Inflammatory macrophage (primary cell): ENCODE measurements around the gene DNMT1.
"Not testable (repeated sequence)": the region's sequence is repeated elsewhere in the genome, so short reads cannot be mapped to it uniquely, and the experiment has no call there.

Experiments used
- DNase-seq, 2 donors: peaks; one replicate each; pipeline ENCODE4 v3.0.0-alpha.2; 2020 to 2022

The DNMT1 gene

DNA sequence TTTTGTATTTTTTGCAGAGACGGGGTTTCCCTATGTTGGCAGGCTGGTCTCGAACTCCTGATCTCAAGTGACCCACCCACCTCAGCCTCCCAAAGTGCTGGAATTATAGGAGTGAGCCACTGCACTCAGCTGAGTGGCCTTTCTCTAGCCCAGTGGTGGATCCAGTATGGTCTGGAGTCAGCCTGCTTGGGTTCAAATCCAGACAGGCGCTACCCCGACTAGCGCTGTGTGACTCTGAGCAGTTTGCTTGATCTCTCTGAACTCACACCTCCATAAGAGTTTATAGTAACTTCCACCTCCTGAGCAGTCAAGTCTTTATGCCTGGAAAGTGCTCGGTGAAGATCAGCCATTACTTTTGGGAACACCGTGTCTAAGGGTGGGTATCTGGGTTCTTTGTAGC is 25.9 kb upstream of the DNMT1 start:
- DNase-seq, result no peak

- DNase-seq, result peak; percentile 47 to 54
Measured at GRCh38 chr19:10219678-10220077, 24.9 kb upstream of the DNMT1 start.

GRCh38 chr19:10217085-10217484 is 22.3 kb upstream of the DNMT1 start:
- DNase-seq, result no peak

DNA sequence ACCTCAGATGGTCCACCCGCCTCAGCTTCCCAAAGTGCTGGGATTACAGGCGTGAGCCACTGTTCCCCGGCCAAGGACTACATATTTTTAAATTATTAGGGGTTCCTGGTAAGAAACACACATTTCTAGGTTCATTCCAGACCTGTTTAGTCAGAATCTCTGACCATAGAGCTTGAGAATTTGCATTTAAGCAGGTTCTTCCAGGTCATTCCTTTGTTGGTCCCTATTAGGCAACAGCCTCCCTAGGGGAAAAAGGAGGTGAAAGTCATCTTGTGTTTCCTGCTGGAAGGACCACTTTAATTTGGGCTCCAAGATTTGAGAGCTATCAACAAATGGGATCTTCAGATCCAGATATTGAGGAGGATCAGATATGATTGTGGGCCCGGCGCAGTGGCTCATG is 20.0 kb upstream of the DNMT1 start:
- DNase-seq, result no peak

- DNase-seq, result no peak
Measured at GRCh38 chr19:10211691-10212090, 16.9 kb upstream of the DNMT1 start.

GRCh38 chr19:10211061-10211460 is 16.3 kb upstream of the DNMT1 start:
- DNase-seq, result peak; percentile 88 to 92

- peak; percentile 93 to 95 for DNase-seq
Measured at GRCh38 chr19:10209315-10209714, 14.6 kb upstream of the DNMT1 start.

DNA sequence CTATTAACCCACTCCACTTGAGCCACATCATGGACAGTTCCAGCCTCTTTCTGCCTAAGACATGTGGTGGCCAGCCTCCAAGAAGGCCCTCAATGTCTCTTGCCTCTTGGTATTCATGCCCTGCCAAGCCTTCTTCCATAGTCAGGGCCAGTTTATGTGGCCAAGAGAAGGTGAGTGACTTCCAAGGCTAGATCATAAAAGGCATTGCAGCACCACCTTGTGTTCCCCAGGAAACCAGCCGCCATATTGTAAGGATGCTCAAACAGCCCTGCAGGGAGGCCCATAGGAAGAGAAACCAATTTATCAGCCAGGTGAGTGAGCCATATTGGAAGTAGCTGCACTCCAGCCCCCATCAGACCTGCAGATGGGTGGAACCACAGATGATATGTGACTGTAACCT is 12.3 kb upstream of the DNMT1 start:
- DNase-seq, result no peak

- peak; percentile 19 to 77 for DNase-seq
Measured at GRCh38 chr19:10206226-10206885, 11.6 kb upstream of the DNMT1 start.

DNA sequence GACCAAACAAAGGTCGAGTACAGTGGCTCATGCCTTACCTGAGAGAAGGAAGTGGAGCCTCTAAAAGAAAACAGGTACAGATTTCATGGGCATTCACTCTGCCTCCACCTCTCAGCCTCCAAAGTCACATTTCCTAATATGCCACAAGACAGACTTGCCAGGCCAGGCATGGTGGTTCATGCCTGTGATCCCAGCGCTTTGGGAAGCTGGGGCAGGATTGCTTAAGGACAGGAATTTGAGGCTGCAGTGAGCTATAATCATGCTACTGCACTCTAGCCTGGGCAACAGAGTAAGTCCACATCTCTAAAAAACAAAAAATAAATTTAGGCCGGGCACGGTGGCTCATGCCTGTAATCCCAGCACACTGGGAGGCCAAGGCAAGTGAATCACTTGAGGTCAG is 10.9 kb upstream of the DNMT1 start:
- no peak for DNase-seq

GRCh38 chr19:10203686-10204085 is 8.9 kb upstream of the DNMT1 start:
- DNase-seq, result no peak

DNA sequence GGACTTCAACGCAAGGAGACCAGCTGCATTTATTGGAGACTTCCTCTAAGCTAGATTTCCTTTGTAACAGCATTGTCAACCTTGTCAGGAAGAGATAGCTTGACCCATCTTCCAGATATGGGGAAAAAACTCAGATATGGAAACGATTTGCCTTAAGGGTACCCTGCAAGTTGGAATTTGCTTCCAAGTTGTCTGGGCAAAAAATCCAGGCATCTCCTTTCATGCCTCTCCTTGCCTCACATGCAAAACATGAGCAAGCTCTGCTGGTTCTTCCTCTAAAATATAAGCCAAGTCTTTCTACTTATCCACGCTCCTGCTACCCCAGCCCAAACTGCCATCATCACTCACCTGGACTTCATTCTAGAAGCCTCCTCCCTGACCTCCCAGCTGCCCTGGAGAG is 6.4 kb upstream of the DNMT1 start:
- DNase-seq, result peak in 1 of 2 donors; percentile 8

DNA sequence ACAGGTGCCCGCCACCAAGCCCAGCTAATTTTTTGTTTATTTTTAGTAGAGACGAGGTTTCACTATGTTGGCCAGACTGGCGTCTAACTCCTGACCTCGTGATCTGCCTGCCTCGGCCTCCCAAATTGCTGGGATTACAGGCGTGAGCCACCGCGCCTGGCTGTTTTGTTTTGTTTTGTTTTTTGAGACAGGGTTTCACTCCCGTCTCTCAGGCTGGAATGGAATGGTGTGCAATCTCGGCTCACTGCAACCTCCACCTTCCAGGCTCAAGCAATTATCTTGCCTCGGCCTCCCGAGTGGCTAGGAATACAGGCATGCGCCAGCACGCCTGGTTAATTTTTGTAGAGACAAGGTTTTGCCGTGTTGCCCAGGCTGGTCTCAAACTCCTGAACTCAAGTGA is 5.3 kb upstream of the DNMT1 start:
- not testable (repeated sequence) for DNase-seq

GRCh38 chr19:10198889-10199644 is 4.3 kb upstream of the DNMT1 start:
- DNase-seq, result peak; percentile 51 to 83

- DNase-seq, result no peak
Measured at GRCh38 chr19:10195199-10195519, 406 bp upstream of the DNMT1 start.

- peak in 1 of 2 donors; percentile 10 for DNase-seq
Measured at GRCh38 chr19:10193790-10194499, 808 bp downstream of the DNMT1 start.

DNA sequence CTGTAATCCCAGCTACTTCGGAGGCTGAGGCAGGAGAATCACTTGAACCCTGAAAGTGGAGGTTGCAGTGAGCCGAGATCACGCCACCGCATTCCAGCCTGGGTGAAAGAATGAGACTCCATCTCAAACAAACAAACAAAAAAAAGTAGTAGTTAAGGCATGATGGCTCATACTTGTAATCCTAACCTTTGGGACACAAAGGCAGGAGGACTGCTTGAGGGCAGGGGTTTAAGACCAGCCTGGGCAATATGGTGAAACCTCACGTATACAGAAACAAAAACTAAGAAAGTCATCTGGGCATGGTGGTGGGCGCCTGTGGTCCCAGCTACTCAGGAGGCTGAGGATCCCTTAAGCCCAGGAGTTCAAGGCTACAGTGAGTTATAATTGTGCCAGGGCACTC is 1.8 kb downstream of the DNMT1 start:
- DNase-seq, result no peak

- DNase-seq, result no peak
Measured at GRCh38 chr19:10191347-10191746, 3.4 kb downstream of the DNMT1 start.

- no peak for DNase-seq
Measured at GRCh38 chr19:10190026-10190425, 4.7 kb downstream of the DNMT1 start.

DNA sequence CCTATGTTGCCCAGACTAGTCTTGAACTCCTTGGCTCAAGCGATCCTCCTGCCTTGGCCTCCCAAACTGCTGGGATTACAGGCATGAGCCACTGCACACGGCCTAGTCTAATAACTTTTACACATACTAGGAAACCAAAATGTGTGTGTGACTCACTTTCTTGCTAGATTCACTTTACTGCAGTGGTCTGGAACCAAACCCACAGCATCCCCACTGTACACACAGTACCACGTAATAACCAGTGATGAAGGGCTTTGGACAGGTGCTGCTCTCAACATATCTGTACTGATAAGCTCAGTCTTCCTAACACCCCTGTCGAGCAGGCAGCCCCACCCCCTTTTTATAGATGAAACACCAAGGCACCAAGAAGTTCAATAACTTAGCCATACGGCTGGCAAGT is 5.1 kb downstream of the DNMT1 start:
- DNase-seq, result no peak

DNA sequence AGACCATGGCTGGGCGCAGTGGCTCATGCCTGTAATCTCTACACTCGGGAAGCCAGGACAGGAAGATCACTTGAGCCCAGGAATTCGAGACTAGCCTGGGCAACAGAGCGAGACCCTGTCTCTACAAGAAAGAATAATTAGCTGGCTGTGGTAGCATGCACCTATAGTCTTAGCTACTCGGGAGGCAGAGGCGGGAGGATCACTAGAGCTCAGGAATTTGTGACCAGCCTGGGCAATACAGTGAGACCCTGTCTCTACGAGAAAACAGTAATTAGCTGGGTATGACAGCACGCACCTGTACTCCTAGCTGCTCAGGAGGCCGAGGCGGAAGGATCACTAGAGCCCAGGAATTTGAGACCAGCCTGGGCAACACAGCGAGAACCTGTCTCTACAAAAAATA is 7.4 kb downstream of the DNMT1 start:
- DNase-seq, result no peak

DNA sequence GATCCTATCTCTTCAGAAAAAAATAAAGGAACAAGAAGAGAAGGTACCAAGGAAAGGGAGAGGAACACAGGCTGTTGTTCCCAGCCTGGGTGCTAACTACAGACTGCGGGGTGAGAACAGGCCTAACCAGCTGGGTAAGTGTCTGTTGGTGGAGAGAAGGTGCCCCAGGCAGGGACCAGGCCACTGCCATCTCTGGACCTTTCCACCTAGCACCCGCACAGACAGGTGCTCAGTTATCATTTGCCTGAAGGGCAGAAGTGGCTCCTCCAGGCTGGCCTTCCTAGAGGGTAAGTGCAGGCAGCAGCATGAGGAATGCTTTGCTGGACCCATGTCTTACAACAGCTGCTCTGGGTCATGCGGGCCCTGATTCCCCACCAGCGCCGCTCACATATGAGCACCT is 10.1 kb downstream of the DNMT1 start:
- no peak for DNase-seq

- DNase-seq, result no peak
Measured at GRCh38 chr19:10183926-10184325, 10.8 kb downstream of the DNMT1 start.

DNA sequence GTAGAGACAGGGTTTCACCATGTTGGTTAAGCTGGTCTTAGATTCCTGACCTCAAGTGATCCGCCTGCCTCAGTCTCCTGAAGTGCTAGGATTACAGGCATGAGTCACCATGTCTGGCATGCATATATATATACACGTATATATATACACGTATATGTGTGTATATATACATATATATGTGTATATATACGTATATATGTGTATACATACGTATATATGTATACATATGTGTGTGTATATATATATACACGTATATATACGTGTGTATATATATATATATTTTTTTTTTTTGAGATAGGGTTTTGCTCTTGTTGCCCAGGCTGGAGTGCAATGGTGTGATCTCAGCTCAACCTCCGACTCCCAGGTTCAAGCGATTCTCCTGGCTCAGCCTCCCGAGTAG is 11.9 kb downstream of the DNMT1 start:
- no peak for DNase-seq
